ES-I3 (cell line): Measurements from ENCODE around the gene JSRP1.
A peak's percentile ranks its signal among the peaks of the same experiment; 100 is the strongest.

ENCODE experiments used
- H3K36me3 ChIP-seq: 2 replicates; pipeline ENCODE4 v1.6.1; 2013; ENCODE audit warnings: mild to moderate bottlenecking, low read length, control low read depth, moderate library complexity; ENCODE audit not compliant: insufficient read depth
- H3K4me1 ChIP-seq: 2 replicates; pipeline ENCODE4 v1.6.1; 2013; ENCODE audit warnings: mild to moderate bottlenecking, control low read depth, low read length; ENCODE audit not compliant: insufficient read depth
- H3K9ac ChIP-seq: 2 replicates; pipeline ENCODE4 v1.6.1; 2013; ENCODE audit warnings: low read depth, mild to moderate bottlenecking, low read length, moderate library complexity
- H3K9me3 ChIP-seq: 2 replicates; pipeline ENCODE4 v1.6.1; 2013; ENCODE audit warnings: mild to moderate bottlenecking, low read length, moderate library complexity; ENCODE audit not compliant: control insufficient read depth, insufficient read depth

Gene JSRP1

GRCh38 chr19:2255982-2256685 is at the start of gene JSRP1:
TSS of gene JSRP1 (minus strand) at chr19:2256417. CDS start at chr19:2255314, 1,103 bp downstream.
- Histone ChIP-seq H3K9me3 (no peaks in the 10 kb centered on the region), H3K4me1 (no peaks in the 10 kb centered on the region), H3K36me3 (no peaks in the 10 kb centered on the region), H3K9ac (no peak within 1 kb of the TSS)

- no peaks in the 10 kb centered on the region for H3K36me3 ChIP-seq
- H3K9ac ChIP-seq, result no peak overlapping the region
- H3K4me1 ChIP-seq, result no peaks in the 10 kb centered on the region; the same call in 1 of the 2 replicates
- H3K9me3 ChIP-seq, result no peaks in the 10 kb centered on the region; the same call in 1 of the 2 replicates
Observed at GRCh38 chr19:2305452-2306280, 49.4 kb upstream of the JSRP1 start.

DNA sequence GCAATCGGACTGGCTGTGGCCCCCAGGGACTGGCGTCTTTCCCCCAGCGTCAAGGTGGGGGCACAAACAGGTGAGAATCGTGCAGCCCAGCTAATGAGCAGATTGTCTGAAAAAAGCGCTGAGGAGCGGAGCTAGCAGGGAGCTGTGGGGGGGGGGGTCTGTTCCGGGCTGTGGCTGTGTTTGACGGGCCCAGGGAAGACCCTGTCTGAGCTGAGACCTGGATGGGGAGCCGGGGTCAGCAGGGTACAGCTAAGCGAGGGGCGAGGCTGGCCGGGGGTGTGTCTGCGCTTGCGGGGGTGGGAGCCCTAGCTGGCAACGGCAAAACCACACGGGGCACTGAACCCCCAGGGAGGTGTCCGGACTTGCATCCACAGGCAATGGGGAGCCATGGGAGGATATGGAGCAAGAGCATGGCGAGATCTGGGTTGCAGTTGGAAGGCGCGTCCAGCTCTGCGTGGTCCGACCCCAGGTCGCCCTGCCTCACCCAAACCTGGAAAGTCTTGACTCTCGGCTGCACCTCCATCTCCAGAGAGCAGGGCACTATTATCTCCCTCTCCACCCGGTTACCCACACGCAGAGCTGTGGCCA is 47.1 kb upstream of the JSRP1 start:
- H3K9ac ChIP-seq, result no peak overlapping the region
- no peaks in the 10 kb centered on the region; the same call in 1 of the 2 replicates for H3K9me3 ChIP-seq
- no peaks in the 10 kb centered on the region for H3K36me3 ChIP-seq
- H3K4me1 ChIP-seq, result no peaks in the 10 kb centered on the region; the same call in 1 of the 2 replicates

DNA sequence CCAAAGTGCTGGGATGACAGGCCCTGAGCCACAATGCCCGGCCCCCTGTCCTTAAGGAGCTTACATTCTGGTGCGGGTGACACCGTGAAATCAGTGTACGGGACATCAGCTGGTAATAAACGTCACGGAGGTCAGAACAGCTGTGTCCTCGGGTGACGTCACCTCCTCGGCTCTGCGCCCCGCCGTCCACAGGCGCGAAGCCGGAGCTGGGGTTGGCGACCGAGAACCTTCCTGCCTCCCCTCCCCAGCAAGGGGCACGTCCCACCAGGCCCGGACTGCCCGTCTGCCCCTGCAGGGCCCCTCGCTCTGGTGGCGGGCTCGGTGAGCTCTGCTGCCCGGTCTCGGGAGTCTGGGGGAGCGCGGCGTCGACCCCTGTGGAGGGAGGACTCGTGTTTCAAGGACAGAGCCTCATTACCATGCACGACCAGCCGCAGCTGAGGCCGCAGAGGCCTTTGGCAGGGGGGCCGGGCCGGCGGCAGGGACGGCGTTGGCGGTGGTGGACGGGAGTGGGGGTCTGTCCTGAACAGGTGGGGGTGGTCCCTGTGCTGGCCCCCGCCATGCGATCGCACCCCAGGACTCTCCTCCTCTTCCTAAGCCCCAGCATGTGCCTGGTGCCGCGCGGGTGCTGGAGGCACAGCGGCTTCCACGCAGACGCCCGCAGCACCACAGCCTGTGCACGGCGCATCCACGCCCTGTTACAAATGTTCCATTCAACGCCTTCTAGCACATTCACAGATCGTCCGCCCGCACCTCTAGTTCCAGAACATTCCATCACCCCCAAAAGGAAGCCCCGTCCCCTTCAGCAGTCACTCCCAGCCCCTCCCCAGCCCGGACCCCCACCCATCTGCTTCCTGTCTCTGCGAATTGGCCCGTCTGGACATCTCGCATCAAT is 46.3 kb upstream of the JSRP1 start:
- Histone ChIP-seq H3K9me3 (no peaks in the 10 kb centered on the region; the same call in 1 of the 2 replicates), H3K4me1 (no peaks in the 10 kb centered on the region; the same call in 1 of the 2 replicates), H3K36me3 (no peaks in the 10 kb centered on the region), H3K9ac (no peak overlapping the region; the same call in 1 of the 2 replicates)

GRCh38 chr19:2300533-2300932 is 44.3 kb upstream of the JSRP1 start:
- H3K9me3 ChIP-seq, result no peaks in the 10 kb centered on the region; the same call in 1 of the 2 replicates
- no peaks in the 10 kb centered on the region for H3K36me3 ChIP-seq
- H3K9ac ChIP-seq, result no peak overlapping the region
- H3K4me1 ChIP-seq, result no peaks in the 10 kb centered on the region; the same call in 1 of the 2 replicates

- Histone ChIP-seq H3K36me3 (no peaks in the 10 kb centered on the region), H3K9me3 (no peaks in the 10 kb centered on the region), H3K9ac (no peak overlapping the region)
Observed at GRCh38 chr19:2296141-2296540, 39.9 kb upstream of the JSRP1 start.

GRCh38 chr19:2294687-2295335 is 38.6 kb upstream of the JSRP1 start:
- Histone ChIP-seq H3K9me3 (no peaks in the 10 kb centered on the region), H3K36me3 (no peaks in the 10 kb centered on the region), H3K9ac (no peak overlapping the region), H3K4me1 (no peaks in the 10 kb centered on the region; the same call in 1 of the 2 replicates)

More at GRCh38 chr19:2296141-2296540, 39.9 kb upstream of the JSRP1 start:
- H3K4me1 ChIP-seq, result no peaks in the 10 kb centered on the region

GRCh38 chr19:2291185-2291751 is 35.1 kb upstream of the JSRP1 start:
- Histone ChIP-seq H3K4me1 (no peaks in the 10 kb centered on the region; the same call in 1 of the 2 replicates), H3K9me3 (no peaks in the 10 kb centered on the region), H3K36me3 (no peaks in the 10 kb centered on the region), H3K9ac (peak overlapping the region; percentile 31; the same call in 1 of the 2 replicates)

DNA sequence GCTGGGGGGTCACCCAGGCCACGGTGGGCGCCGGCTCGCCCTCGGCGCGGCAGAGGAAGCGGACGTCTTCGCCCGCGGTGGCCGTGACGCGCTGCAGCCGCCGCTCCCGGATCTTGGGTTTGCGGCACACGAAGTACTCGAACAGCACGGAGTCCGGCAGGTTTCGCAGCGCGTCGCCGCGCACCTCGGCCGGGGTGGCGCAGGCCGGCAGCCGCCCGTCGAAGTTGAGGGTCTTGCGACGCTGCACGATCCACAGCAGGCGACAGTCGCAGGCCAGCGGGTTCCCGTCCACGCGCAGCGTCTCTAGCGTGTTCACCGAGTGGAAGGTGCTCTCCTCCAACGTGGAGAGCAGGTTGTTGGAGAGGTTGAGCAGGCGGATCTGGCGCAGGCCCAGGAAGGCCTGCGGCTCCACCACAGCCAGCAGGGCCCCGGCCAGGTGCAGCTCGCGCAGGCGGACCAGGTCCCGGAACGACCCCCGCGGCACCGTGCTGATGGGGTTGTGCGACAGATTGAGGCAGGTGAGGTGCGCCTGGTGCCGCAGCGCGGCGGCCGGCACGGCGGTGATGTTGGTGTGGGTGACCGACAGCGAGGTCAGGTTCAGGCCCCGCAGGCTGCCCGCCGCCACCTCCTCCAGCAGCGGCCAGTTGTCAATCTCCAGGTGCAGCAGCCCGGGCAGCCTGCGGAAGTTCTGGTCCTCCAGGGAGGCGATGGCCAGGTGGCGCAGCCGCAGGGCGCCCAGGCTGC is 34.4 kb upstream of the JSRP1 start:
- Histone ChIP-seq H3K9ac (peak overlapping the region; percentile 17; the same call in 1 of the 2 replicates), H3K9me3 (no peaks in the 10 kb centered on the region), H3K36me3 (no peaks in the 10 kb centered on the region), H3K4me1 (no peaks in the 10 kb centered on the region; the same call in 1 of the 2 replicates)

- H3K9ac ChIP-seq, result peak overlapping the region; percentile 17; the same call in 1 of the 2 replicates
- no peaks in the 10 kb centered on the region; the same call in 1 of the 2 replicates for H3K4me1 ChIP-seq
- no peaks in the 10 kb centered on the region for H3K9me3 ChIP-seq
- H3K36me3 ChIP-seq, result no peaks in the 10 kb centered on the region
Observed at GRCh38 chr19:2289714-2290435, 33.7 kb upstream of the JSRP1 start.

- no peak overlapping the region for H3K9ac ChIP-seq
- H3K36me3 ChIP-seq, result no peaks in the 10 kb centered on the region
- no peaks in the 10 kb centered on the region; the same call in 1 of the 2 replicates for H3K4me1 ChIP-seq
- H3K9me3 ChIP-seq, result no peaks in the 10 kb centered on the region
Observed at GRCh38 chr19:2288818-2289713, 32.8 kb upstream of the JSRP1 start.
